ENCODE data around the gene HSD11B1L.
"Not testable (repeated sequence)": the region's sequence is repeated elsewhere in the genome, so short reads cannot be mapped to it uniquely, and the experiment has no call there.

The HSD11B1L gene

DNA sequence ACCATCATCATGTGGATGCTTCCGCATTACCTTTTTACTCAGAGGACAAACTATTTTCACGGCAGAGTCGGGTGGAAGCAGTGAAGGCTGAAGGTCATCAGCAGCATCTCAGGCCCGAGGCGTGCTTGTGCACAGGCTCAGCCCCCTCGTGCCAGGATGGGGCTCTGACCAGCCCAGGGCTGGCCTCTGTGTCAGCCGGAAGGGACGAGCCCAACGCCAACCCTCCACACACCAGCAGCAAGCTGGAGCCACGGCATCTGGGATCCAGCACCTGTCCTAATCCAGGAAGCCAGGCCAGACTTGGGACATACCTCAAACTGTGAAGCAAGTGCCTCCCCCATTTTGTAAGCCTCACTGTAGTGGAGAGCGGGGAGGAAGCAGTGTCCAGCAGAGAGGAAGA lies 11.6 kb upstream of the HSD11B1L start:
- DNase-seq, result no peak

DNA sequence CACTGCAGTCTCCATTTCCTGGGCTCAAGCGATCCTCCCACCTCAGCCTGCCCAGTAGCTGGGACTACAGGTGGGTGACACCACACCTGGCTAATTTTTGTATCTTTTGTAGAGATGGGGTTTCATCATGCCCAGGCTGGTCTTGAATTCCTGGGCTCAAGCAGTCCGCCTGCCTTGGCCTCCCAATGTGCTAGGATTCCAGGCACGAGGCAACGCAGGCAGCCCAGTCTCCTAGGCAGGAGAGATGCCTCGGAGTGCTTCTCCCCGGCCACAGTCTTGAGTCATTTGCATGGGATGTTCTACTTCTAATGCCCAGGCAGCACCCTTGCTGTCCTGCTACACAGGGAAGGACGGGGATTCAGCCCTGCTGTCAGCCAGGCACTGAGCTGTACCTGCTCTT lies 9.2 kb upstream of the HSD11B1L start:
- DNase-seq, result no peak

DNA sequence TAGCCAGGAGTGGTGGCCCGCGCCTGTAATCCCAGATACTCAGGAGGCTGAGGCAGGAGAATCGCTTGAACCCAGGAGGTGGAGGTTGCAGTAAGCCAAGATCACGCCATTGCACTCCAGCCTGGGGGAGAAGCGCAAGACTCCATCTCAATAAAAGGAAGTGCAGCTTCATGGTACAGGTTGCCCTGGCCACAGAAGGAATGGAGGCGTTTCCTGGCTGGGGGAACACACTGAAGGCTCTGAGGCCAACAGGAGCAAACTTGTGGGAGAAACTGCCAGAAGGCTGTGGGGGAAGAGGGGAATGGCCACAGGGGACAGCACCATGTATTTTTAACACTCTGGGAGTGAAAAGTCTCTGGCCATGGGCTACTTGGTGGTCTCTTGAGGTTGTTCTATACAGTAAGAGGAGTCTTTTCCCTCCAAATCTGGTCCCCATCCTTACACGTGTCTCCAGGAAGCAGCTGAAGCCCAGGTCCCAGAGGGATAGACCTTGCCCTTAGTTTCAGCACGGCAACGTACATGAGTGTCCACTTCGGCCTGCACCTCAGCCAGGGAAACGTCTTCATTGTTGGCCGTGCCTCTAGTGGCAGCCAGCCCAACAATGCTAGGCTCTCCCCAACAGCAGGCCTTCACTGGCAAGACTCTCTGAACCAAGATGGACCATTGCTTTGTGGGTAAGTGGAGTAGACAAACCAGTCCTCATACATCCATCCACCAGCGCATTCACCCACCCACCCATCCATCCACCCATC lies 7.9 kb upstream of the HSD11B1L start:
- DNase-seq, result no peak

DNA sequence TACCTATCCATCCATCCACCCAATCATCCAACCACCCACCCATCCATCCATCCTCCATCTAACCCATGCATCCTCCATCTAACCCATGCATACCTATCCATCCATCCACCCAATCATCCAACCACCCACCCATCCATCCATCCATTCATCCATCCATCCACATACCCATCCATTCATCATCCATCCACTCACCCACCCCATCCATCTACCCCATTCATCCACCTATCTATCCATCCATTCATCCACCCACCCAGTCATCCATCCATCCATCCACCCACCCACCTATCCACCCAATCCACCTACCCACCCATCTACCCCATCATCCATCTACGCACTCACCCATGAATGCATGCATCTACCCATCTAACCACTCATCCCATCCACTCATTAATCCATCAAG lies 7.1 kb upstream of the HSD11B1L start:
- no peak for DNase-seq

DNA sequence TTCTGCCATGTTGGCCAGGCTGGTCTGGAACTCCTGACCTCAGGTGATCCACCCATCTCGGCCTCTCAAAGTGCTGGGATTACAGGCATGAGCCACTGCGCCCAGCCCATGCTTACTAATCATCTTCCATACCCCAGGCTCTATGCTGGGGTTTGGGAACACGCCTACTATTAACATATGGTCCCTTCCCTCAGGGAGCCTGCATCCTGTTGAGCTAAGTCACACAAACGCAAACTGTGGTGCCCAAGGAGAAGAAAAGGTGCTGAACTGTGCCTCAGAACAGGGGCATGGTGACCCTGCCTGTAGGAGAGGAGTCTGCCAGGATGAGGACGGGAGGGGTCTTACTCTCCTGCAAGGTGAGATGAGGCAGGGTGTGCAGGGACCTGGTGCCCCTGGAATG lies 6.1 kb upstream of the HSD11B1L start:
- DNase-seq, result no peak

DNA sequence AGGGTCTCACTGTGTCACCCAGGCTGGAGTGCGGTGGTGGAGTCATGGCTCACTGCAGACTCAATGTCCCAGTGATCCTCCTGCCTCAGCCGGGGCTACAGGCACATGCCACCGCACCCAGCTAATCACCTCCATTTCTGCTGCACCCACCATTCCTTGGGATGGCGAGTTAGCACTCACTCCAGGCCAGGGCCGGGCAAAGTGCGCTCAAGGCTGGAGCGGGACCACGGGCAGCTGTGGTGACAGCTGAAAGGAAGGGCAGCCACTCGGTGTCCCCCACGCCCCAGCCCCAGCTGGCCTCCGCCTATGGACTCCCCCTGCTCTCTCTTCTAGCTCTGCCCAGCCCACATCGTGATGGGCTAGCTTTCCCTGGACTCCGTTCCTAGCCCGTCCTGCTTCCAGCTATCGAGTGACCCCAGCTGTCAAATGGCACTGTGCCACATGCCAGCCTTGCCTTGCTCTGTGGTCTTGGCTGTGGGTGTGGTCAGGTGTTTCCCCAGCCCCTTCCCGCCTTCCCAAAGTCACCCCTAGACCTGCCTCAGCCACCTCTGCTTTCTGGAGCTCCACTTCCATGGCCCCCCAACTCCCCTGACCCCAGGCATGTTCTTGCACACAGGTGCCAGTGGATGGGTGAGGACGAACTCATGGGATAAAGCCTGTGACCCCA lies 4.6 kb upstream of the HSD11B1L start:
- no peak for DNase-seq

DNA sequence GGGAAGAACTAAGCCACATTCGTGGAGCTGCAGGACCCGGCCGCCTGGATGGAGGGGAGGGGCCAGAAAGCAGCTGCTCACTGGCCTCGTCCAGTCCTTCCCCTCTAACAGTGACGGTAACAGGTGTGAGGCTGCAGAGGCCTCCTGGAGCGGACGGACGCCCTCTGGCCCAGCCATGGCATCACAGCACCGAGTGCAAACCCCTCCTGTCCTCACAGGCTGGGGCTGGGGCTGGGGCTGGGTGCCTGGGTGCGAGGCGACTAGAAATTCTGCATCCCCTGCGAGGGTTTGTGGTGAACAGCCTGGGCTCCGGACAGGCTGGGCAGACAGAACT lies 4.1 kb upstream of the HSD11B1L start:
- no peak for DNase-seq

DNA sequence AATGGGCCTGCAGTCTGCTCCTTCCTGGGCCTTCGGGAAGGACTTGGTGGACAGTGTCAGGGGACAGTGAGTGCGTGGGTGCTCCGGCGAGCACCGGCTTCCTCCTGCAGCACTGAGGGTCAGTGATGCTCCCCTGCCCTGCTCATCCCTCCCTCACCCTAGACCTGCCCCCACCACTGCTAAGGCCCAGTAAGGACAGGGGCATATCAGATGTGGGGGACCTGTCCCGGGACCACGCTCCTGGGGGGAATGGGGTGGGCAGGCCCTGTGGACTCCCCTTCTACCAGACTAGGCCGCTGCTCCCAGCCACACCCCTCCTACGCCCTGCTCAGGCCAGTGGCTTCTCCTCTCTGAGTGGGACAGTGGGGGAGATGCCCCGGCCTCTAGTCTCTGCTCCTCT lies 3.7 kb upstream of the HSD11B1L start:
- no peak for DNase-seq

DNA sequence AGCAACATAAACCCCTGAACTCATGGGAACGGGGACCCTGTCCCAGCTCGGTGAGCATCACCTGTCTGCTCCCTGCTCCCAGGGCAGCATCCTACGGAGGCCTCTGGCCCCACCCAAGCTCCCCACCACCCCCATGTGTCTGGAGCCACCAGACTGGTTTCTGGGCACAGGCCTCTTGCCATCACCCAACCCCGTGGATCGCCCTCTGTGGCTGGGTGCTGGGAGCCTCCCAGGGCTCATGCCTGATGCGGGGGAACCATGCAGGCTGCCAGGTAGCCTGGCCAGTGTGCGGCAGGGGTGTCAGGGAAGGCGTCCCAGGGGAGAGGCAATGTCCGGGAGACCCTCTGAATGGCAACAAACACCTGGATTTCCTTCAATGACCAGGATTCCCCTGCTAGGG lies 3.2 kb upstream of the HSD11B1L start:
- no peak for DNase-seq

DNA sequence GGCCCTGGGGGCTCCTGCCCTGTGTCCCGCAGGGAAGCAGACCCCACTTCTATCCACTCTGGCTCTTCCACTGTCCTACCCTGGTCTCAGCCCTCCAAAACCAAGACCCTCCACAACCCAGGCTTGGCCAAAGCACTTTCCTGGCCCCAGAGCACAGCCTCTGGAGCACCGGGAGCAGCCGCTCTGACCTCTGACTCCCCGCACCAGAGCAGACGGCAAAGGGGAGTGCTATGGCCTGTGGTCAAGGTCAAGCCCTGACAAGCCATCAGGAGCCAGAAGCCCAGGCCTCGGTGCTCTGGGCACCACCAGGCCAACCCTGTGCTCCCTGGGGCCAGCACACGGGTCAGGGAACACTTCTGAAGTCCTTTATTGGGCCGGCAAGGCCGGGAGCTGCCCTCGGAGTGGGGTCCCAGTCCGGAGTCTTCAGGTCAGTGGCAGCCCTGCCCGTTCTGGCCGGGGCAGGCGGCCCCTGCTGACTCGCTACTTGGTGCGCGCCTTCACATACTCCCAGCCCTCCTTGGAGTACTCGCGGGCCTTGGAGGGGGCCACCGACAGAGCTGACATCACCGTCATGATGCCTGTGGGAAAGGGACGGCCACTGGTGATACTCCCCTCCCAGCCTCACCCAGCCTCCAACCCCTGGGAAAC lies 2.6 kb upstream of the HSD11B1L start:
- no peak for DNase-seq

DNA sequence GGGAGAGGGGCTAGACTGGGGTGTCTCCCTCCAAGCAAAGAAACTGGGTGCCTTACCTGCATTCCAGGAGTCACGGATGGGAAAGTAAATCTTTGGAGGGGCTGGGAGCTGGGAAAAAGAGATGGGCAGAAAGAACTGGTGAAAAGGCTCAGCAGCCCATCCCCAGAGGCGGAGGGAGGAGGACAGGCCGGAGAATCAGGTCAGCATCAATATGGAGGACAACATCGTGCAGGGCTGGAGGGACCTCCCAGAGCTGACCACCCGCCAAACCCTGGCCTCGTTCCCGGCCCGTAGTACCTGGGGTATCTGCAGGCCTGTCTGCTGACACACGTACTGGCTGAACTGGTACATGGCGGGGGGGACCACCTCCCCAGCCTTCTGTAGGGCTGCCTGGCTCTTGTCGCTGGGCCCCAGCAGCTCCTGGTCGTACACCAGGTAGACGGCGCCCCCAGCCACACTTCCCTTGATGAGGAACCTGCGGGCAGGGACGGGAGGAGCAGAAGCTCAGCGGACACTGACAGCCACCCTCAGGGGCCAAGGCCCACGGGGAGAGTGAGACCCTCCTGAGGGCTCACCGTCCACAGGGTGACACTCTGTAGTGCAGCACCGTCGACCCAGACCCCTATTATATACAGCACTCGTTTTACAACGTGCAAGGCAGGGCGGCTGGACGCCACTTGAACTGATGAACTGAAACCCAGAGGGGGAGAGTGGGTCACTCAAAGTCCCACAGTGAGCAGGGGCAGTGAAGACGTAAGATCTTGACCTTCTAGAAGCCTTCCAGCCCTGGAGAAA lies 1.3 kb upstream of the HSD11B1L start:
- DNase-seq, result no peak

DNA sequence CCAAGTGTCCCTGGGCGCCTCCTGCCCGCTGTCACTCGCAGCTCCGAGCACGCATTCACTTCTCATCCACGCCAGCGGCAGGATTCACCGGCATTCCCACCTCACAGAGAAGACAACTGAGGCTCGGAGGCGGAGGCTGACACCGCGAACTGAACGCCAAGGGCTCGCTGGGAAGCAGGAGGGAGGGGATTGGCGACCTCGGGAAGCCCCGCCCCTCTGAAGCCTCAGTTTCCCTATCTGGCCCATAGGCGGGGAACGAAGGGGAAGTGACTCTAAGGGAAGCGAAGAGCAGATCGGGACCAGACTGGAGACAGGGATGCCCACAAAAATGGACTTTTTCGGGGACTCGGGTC lies 767 bp upstream of the HSD11B1L start:
- no peak for DNase-seq

DNA sequence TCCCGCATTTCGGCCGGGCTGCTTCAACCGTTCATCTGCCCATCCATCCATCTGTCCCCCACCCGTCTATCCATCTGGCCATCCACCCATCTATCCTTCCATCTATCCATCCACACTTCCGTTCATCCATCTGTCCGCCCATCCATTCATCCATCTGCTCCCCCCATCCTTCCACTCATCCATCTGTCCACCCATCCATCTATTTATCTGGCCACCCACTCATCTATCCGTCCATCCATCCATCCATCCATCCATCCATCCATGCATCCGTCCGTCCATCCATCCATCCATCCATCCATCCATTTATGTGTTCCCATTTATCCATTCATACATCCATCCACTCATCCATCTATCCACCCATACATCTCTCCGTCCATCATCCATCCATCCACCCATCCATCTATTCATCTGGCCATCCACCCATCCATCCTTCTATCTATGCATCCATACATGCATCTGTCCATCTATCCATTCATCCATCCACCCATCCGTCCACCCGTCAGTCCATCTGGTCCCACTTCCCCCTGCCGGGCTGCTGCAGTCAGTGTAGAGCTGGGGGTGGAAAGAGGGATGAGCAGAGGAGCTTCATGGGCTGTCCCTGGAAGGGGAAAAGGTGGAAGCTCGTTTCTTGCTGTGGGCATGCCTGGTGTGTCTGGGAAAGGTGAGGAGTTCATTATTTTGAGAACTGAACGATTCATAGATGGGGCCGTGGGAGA lies 722 bp downstream of the HSD11B1L start:
- DNase-seq, result no peak

DNA sequence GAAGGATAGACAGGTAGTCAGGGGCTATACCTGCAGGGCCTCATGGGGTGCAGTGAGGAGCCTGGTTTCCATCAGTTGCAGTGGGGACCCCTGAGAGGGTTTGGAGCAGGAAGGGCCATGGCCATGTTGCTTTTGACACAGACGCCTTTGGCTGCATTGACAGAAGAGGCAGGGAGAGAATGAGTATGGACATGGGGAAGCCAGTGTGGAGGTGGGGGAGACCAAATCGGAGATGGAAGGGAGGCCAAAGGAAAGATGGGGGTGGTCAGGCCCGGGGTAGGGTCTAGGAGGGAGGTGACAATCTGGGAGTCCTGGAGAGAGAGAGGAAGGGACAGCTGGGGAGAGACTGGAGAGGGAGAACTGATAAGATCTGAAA lies 1.3 kb downstream of the HSD11B1L start:
- no peak for DNase-seq

DNA sequence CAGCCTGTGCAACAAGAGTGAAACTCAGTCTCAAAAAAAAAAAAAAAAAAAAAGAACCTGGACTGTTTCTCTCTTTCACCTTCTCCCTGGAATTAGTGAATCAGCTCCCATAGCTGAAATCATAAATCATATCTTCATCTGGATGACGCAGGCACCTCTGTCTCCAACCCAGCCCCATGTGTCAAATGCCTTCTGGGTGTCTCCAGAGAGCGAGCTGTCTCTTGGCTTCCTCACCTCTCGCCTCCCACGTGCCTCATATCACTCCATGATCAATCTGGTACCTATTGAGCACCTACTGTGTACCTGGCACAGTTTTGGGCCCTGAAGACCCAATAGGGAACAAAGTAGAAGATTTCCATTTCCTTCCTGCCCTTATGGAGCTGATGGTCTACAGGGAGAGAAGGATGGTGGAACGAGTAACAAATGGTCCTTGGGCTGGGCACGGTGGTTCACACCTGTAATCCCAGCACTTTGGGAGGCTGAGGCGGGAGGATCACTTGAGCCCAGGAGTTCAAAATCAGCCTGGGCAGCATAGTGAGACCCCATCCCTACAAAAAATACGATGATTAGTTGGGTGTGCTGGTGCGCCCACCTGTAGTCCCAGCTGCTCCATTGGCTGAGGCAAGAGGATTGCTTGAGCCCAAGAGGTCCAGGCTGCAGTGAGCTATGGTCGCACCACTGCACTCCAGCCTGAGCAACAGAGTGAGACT lies 2.5 kb downstream of the HSD11B1L start:
- no peak for DNase-seq

DNA sequence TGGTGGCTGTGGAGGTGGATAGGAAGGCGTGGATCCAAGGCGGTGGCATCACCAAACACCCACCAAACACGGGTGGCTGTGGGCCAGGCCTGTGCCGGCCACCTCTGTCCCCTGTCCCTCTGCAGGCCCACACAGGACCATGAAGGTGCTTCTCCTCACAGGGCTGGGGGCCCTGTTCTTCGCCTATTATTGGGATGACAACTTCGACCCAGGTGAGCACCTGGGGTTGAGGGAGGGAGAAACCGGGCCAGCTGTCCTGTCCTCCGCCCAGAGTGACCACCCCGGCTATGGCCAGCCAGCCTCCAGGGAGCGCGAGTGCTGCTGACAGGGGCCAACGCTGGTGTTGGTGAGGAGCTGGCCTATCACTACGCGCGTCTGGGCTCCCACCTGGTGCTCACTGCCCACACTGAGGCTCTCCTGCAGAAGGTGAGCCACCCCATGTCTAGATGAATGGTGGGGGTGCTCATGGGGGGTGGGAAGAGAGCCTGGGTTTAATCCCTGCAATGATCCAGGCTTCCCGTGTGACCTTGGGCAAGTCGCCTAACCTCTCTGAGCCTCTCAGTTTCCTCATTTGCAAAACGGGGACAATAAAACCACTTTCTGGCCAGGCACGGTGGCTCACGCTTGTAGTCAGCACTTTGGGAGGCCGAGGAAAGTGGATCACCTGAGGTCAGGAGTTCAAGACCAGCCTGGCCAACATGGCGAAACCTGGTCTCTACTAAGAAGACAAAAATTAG lies 4.0 kb downstream of the HSD11B1L start:
- DNase-seq, result no peak

DNA sequence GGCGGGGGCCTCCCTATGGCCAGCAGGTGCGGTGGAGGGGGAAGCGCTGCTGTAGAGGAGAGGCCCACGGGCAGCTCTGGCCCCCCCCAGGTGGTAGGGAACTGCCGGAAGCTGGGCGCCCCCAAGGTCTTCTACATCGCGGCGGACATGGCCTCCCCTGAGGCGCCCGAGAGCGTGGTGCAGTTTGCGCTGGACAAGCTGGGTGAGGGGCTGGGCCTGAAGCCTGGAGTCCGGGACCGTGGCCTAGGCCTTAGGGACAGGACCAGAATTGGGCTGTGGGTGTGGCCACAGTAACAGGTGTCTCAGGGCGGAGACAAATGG lies 5.5 kb downstream of the HSD11B1L start:
- DNase-seq, result no peak

DNA sequence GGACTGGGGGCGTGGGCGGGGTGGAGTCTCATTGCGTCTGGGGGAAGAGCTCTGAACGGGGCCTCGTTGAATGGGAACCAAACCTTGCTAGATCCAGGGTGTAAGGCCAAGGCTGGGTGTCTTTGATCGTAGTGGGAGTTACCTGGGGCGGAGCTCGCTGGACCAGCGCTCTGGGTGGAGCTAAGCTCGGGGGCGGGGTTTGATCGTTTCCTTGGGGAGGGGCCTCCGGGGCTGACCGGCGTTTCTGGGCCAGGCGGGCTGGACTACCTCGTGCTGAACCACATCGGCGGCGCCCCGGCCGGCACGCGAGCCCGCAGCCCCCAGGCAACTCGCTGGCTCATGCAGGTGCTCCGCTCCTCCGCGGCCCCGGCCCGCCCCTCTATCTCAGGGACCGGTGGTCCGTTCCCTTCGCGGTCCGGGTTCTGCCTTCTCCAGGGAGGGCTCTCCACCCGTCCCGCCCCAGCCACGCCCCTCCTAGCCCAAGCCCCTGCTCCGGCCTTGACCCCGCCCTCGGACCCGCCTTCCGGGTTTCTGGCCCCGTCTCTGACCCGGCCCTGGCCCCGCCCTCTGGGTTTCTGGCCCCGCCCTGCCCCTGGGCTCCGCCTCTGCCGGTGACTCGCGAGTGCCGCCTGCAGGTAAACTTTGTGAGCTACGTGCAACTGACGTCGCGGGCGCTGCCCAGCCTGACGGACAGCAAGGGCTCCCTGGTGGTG lies 6.0 kb downstream of the HSD11B1L start:
- peak; percentile 92 to 99 (median 94) for DNase-seq

DNA sequence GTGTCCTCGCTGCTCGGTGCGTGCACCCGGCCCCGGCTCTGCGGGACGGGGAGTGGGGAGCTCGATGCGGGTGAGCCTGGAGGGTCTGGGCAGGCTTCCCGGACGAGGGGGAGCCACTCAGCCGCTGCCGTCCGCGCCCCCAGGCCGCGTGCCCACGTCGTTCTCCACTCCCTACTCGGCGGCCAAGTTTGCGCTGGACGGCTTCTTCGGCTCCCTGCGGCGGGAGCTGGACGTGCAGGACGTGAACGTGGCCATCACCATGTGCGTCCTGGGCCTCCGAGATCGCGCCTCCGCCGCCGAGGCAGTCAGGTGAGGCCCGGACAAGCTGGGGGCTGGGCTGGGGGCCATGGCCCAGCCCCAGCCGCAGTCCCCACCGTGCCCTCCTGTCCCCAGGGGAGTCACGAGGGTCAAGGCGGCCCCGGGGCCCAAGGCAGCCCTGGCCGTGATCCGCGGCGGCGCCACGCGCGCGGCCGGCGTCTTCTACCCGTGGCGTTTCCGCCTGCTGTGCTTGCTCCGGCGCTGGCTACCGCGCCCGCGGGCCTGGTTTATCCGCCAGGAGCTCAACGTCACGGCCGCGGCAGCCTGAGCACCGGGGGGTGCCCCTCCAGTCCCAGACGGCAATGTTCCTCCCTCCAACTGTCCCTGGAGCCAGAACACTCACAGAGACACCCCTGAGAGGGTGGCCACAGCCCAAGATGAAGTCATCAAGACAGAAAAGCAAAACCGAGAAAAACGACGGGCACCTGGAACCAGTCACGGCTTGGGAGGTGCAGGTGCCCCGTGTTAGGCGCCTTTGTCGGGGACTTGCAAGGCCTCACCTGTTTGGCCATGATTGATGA lies 6.8 kb downstream of the HSD11B1L start:
- DNase-seq, result no peak

DNA sequence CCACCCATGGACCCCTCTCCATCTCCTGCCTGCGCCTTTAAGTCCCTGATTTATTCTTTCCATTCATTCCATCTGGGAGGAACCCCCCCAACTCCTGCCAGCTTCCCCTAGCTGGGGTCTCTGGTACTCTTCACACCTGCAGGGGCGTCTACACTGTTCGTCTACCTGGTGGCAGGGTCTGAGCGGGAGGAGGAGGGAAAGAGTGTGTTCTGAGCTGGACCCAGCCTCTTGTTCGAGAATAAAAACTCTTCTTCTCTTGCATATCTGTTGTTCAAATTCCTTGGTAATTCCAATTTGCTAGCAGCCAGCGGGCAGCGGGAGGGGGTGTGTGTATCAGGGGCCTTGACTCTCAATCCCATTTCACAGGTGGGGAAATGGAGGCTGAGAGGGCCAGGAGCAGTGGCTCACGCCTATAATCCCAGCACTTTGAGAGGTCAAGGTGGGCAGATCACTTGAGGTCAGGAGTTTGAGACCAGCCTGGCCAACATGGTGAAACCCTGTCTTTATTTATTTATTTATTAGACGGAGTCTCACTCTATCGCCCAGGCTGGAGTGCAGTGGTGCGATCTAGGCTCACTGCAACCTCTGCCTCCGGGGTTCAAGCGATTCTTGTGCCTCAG lies 7.5 kb downstream of the HSD11B1L start:
- DNase-seq, result not testable (repeated sequence)
